GM19240 (cell line): ENCODE results near the gene FOXA2.

ENCODE experiments used
- DNase-seq: peaks from one replicate; pipeline ENCODE4 v3.0.0; 2011; ENCODE audit warnings: low spot score; ENCODE audit not compliant: insufficient read length

FOXA2 gene

GRCh38 chr20:22542427-22542826 is 41.9 kb downstream of the FOXA2 start:
- no peak for DNase-seq

- DNase-seq, result no peak
These were observed 43.5 kb downstream of the FOXA2 start for GRCh38 chr20:22540832-22541231.

GRCh38 chr20:22536956-22537756 is 47.2 kb downstream of the FOXA2 start:
- no peak for DNase-seq

GRCh38 chr20:22536141-22536828 is 48.1 kb downstream of the FOXA2 start:
- no peak for DNase-seq

- no peak for DNase-seq
These were observed 48.9 kb downstream of the FOXA2 start for GRCh38 chr20:22535483-22535882.

GRCh38 chr20:22533823-22534751 is 50.3 kb downstream of the FOXA2 start:
- no peak for DNase-seq

- no peak for DNase-seq
These were observed 51.8 kb downstream of the FOXA2 start for GRCh38 chr20:22532598-22532997.

DNA sequence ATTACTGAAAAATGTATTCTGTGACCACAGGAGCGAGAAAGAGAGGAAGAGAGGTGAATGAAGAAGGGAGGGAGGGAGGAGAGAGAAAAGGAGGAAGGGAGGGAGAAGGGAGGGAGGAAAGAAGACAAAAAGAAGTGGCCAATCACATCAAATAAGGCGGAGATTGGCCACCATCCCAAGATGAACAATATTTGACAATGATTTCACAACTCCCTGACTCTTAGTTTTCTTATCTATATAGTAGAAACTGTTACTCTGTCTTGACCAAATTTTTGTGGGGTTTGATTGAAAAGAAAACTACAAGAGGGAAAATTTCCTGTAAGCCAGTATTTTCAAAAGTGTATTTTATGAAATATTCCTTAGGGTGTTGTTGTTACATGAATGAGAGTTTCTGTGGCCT is 52.6 kb downstream of the FOXA2 start:
- no peak for DNase-seq

DNA sequence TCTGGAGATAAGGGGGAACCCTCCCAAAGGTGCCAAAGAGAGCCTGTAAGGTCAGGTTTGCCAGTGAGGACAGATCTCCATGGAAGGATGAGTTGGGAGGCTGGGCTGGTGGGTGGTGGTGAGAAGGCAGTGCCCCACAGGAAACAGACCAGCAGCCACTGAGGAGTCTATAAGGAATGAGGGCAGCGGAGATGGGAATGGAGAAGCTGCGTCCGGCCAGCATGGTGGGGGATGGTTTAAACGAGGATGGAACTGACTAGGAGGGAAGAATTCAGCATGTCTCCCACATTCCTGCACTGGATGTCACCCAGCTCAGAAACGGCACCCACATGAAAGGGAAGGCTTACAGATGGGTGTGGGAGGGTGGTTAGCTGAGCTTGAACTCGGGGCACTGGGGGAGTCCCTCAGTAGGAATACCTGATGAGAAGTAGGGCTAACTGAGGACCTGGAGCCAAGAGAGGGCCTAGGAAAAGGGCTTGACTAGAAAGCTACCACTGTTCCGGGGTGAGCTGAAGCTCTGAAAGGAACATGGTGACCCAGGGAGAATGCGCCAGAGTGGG is 53.2 kb downstream of the FOXA2 start:
- no peak for DNase-seq
